VCaP (cell line): ENCODE results near the gene MBTD1.

Experiments used
- H3K27ac ChIP-seq: fragments of 450-650 bp; 2 replicates; pipeline ENCODE4 v1.5.1; 2017
- CTCF ChIP-seq: fragments of 450-650 bp; conservative IDR thresholded peaks from 2 replicates; pipeline ENCODE4 v1.5.1; 2017; ENCODE audit warnings: mild to moderate bottlenecking, moderate library complexity

Gene MBTD1

GRCh38 chr17:51260237-51261023 lies 581 bp upstream of the MBTD1 start, which contains the start of gene UTP18:
Gene UTP18, plus strand, starts transcription at chr17:51260546. Its CDS starts 39 bp downstream, at chr17:51260585.
- no peak for TF ChIP-seq CTCF
- H3K27ac ChIP-seq = peak within 1 kb of the TSS; percentile 98

GRCh38 chr17:51258756-51259563 lies 889 bp downstream of the MBTD1 start:
- peak overlapping the region; percentile 98 for H3K27ac ChIP-seq
- no peak for TF ChIP-seq CTCF

GRCh38 chr17:51257150-51258081 lies 2.4 kb downstream of the MBTD1 start:
- TF ChIP-seq CTCF = no peak
- H3K27ac ChIP-seq = peak overlapping the region; percentile 98; the same call in 1 of the 2 replicates

GRCh38 chr17:51256101-51256500 lies 3.7 kb downstream of the MBTD1 start:
- H3K27ac ChIP-seq = peak overlapping the region; percentile 26; the same call in 1 of the 2 replicates
- no peak for TF ChIP-seq CTCF

GRCh38 chr17:51255673-51256072 lies 4.2 kb downstream of the MBTD1 start:
- TF ChIP-seq CTCF = no peak
- peak overlapping the region; percentile 26; the same call in 1 of the 2 replicates for H3K27ac ChIP-seq

GRCh38 chr17:51251010-51251409 lies 8.8 kb downstream of the MBTD1 start:
- H3K27ac ChIP-seq = no peak overlapping the region
- no peak for TF ChIP-seq CTCF
